Pancreas (tissue), 10 donors: Measurements from ENCODE around the gene CALR. TPM values are rescaled to one million over a fixed set of nuclear protein-coding genes. Genes with fewer than 3 reads are reported as not detected.

Experiments used
- ATAC-seq, 4 donors: fragments of 200-7000 bp; cut with Tn5 transposase; one replicate each; pipeline versions ENCODE4 v1.8.0 to v1.9.1; 2020; ENCODE audit warnings: mild to moderate bottlenecking in 4 of 4, moderate library complexity in 4 of 4
- DNase-seq, 6 donors: peaks; one replicate each; pipeline ENCODE4 v3.0.0-alpha.2; 2020
- FAIRE-seq: peaks from 2 replicates; lab custom pipeline; 2012; peaks lifted over from hg19 to GRCh38; lab: Jason Lieb, UNC
- H3K27ac ChIP-seq, 4 donors: fragments of 200-600 bp; sonication (generic); 1 replicate in 3 of 4; 2 replicates in 1 of 4; pipeline versions ENCODE4 v1.5.0 to v1.8.0; 2020
- H3K27me3 ChIP-seq, 4 donors: fragments of 200-600 bp; one replicate each; pipeline ENCODE4 v1.8.0; 2021
- H3K36me3 ChIP-seq, 3 donors: fragments of 200-600 bp; sonication (generic) in 1 of 3; one replicate each; pipeline versions ENCODE4 v1.5.0 to v1.8.0; 2020 to 2021
- H3K4me1 ChIP-seq, 3 donors: fragments of 200-600 bp; one replicate each; pipeline ENCODE4 v1.8.0; 2021
- H3K4me3 ChIP-seq, 4 donors: fragments of 200-600 bp; sonication (generic) in 2 of 4; one replicate each; pipeline versions ENCODE4 v1.5.0 to v1.8.0; 2020 to 2021
- H3K9me3 ChIP-seq, 4 donors: fragments of 200-600 bp; one replicate each; pipeline ENCODE4 v1.8.0; 2021
- WGBS, 2 donors: extraction: QIAGEN DNeasy Blood & Tissue Kit; methylation state at CpG; one replicate each; pipeline ENCODE4 v1.1.7; 2013; 5-methylcytosine and 5-hydroxymethylcytosine counted together
- intact Hi-C, 3 donors: fragments of 100-400 bp; cut with DNase I; formaldehyde crosslinking; loops; one replicate each; pipeline versions ENCODE4 v1.11.1 to v1.14.2; 2022
- polyA plus RNA-seq, 2 donors: library from polyadenylated mRNA; stranded (reverse); fragments of 200-250 nt; gene quantifications; one replicate each; pipeline ENCODE4 v1.2.3, GENCODE V29; 2013
- total RNA-seq, 6 donors: library from RNA; stranded (reverse); fragmentation: NEBNext Ultra II Directional in 4 of 6; extraction: Animal tissue kit (Norgen Biotek cat#: 25700) in 4 of 6; gene quantifications; one replicate each; pipeline versions ENCODE4 v1.2.1 to v1.2.4, GENCODE V29; 2021 to 2023
- TF ChIP-seq, protein P1 (sequence below), 4 donors: fragments of 200-600 bp; sonication (generic) in 3 of 4; IDR thresholded peaks; one replicate each; pipeline versions ENCODE4 v1.5.0 to v1.8.0; 2021; ENCODE audit warnings: antibody characterized with exemption in 4 of 4
- donor health status: healthy with polysubstance abuse.
- donor health status: DM: no; HTN: no; CAD: no; lungs with moderate emphysema.
- donor health status: DM: no; HTN: no; CAD: no.
- donor health status: control.
- donor health status: control.
- donor health status: Bipolar disorder and iron deficiency.
- donor health status: DM: yes; HTN: yes; CAD: no.
- donor health status: DM: no; HTN: no; CAD: no.
- donor health status: DM: no; HTN: no; CAD: no.
- donor health status: DM: yes; HTN: yes; CAD: no.

The CALR gene
- total and polyA plus RNA-seq, 8 donors, result 132 to 681 (median 305) TPM

DNA sequence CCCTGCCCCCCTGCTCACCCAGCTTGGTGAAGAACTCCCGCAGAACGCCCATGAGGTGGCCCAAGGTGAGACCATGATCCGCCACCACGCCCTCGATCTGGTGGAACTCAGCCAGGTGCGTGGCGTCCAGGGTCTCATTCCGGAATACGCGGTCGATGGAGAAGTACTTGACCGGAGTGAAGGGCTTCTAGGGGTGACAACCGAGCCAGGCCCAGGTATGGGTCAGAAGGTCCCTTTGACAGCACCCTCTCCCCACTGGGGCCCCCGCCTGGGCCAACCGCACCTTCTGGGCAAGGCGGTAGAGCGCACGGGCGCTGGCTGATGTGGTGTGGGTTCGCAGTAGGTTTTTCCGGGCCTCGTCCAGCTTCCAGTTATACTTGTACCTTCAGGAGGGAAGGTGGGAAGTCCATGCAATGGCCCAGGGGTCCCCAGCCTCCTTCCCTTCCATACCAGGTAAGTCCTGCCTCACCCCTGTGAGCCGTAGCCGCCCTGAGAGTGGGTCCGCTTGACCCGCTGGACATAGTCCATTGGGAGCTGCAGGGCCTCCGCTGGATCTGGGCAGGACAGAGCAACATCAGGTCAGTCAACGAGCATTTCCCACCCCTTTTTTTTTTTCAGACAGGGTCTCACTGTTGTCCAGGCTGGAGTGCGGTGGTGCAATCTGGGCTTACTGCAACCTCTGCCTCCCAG is 13.6 kb upstream of the CALR start:
- FAIRE-seq (no peak), ATAC-seq (no peak), DNase-seq (no peak)
- 94 to 96% methylated on average over 27 to 29 of the region's 29 CpGs for WGBS, 2 donors
- no peaks in the 10 kb centered on the region for H3K4me1 ChIP-seq
- H3K4me3 ChIP-seq, result no peak overlapping the region
- intact Hi-C loops, result no loop called here
- TF ChIP-seq, protein P1, sequence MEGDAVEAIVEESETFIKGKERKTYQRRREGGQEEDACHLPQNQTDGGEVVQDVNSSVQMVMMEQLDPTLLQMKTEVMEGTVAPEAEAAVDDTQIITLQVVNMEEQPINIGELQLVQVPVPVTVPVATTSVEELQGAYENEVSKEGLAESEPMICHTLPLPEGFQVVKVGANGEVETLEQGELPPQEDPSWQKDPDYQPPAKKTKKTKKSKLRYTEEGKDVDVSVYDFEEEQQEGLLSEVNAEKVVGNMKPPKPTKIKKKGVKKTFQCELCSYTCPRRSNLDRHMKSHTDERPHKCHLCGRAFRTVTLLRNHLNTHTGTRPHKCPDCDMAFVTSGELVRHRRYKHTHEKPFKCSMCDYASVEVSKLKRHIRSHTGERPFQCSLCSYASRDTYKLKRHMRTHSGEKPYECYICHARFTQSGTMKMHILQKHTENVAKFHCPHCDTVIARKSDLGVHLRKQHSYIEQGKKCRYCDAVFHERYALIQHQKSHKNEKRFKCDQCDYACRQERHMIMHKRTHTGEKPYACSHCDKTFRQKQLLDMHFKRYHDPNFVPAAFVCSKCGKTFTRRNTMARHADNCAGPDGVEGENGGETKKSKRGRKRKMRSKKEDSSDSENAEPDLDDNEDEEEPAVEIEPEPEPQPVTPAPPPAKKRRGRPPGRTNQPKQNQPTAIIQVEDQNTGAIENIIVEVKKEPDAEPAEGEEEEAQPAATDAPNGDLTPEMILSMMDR (IDR thresholded peaks at IDR 0.05), result no peak
- H3K36me3 ChIP-seq, result peaks cover 9 to 53% (median 52%) of the 10 kb centered on the region in 3 donors
- no peaks in the 10 kb centered on the region for H3K9me3 ChIP-seq
- no peaks in the 10 kb centered on the region for H3K27me3 ChIP-seq
- H3K27ac ChIP-seq, result no peak overlapping the region

DNA sequence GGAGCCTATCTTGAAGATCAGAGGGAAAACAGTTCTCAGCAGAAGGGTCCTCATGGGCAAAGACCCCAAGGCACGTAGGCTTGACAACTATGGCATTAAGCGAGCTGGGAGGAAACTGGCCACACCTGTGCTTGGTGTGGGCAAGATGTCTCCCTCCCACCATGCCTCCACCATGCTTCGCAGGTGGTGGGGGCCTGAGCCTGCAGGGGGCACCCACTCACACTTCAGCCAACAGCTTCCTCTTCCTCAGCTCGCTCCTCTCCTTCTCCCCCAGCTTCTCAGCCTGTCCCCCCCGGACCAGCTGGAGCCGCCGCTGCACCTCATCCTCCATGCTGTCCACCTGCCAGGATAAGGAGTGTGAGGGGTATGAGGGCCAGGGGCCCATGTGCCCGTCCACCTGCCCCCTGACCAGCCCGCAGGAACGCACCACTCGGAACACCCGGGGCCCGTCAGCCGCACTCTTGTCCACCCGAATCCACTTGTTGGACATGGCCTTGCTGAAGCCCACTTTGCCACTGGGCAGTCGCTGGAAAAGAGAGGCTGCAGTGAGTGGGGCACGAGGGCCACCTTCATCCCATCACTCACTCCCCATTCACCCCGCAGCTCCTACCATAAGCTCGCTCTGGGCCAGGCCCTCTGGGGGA is 8.3 kb upstream of the CALR start:
- Histone ChIP-seq H3K9me3 (no peaks in the 10 kb centered on the region), H3K27ac (no peak overlapping the region), H3K27me3 (no peaks in the 10 kb centered on the region), H3K4me1 (peaks cover 0 to 8% (median 4%) of the 10 kb centered on the region in 3 donors), H3K4me3 (no peak overlapping the region), H3K36me3 (peaks cover 4 to 37% (median 24%) of the 10 kb centered on the region in 3 donors)
- FAIRE-seq, result no peak
- intact Hi-C loops, result no loop called here
- peak in 1 of 6 donors; percentile 2 for DNase-seq
- WGBS, 2 donors, result 93 to 94% methylated on average over 19 of the region's 19 CpGs
- ATAC-seq, result no peak
- TF ChIP-seq, protein P1 (IDR thresholded peaks at IDR 0.05), result no peak

DNA sequence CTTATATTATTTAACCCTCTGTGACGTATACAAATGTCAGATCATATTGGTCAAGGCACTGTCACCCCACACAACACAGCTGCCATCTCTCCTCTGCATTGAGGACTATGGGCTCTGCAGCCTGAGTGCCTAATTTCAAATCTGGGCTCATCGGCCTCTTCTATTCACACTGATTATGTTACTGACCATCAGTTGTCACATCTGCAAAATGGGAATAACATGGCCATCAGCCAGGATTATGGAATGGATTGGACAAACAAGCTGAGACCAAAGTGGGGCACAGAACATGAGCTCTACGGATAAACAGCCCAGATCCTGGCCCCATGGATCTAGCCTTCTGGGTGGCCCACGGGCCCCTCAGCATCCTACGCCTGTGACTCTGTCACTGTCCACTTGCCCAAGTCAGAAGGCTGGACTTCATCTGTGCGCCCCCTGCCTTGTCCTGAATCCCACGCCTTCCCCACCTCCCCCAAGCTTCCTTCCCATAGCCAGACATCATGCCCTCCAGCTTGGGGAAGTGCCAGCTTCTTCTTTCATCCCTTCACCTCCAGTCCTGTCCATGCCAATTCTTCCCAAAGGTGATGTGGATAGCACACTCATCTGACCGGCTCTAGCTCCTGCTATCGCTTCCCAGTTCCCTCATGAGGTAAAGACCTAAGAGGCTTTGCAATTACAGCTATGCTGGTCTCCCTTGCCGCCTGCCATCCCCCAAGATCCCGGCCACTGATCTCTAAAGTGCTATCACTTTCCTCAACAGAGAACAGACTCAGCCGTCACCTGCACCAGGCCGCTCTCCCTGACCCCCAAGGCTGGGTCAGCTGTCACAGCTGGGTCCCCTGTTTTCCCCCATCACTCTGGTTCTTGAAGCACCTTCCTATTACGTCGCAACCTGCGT is 5.8 kb upstream of the CALR start:
- no peak for FAIRE-seq
- intact Hi-C loops, result no loop called here
- H3K27me3 ChIP-seq, result no peaks in the 10 kb centered on the region
- peak in 3 of 4 donors; percentile 2 to 5 (median 3) for ATAC-seq
- H3K4me3 ChIP-seq, result peak overlapping the region; percentile 60 to 85 (median 78)
- peak in 1 of 6 donors; percentile 11 for DNase-seq
- H3K9me3 ChIP-seq, result no peaks in the 10 kb centered on the region
- TF ChIP-seq, protein P1 (IDR thresholded peaks at IDR 0.05), result no peak
- WGBS, 2 donors, result 19 to 22% methylated on average over 16 of the region's 16 CpGs
- H3K27ac ChIP-seq, result peak overlapping the region in 3 of 4 donors; percentile 40 to 65 (median 59)
- H3K4me1 ChIP-seq, result peaks cover 3 to 11% (median 7%) of the 10 kb centered on the region in 3 donors
- H3K36me3 ChIP-seq, result peaks cover 0 to 16% (median 8%) of the 10 kb centered on the region in 3 donors

DNA sequence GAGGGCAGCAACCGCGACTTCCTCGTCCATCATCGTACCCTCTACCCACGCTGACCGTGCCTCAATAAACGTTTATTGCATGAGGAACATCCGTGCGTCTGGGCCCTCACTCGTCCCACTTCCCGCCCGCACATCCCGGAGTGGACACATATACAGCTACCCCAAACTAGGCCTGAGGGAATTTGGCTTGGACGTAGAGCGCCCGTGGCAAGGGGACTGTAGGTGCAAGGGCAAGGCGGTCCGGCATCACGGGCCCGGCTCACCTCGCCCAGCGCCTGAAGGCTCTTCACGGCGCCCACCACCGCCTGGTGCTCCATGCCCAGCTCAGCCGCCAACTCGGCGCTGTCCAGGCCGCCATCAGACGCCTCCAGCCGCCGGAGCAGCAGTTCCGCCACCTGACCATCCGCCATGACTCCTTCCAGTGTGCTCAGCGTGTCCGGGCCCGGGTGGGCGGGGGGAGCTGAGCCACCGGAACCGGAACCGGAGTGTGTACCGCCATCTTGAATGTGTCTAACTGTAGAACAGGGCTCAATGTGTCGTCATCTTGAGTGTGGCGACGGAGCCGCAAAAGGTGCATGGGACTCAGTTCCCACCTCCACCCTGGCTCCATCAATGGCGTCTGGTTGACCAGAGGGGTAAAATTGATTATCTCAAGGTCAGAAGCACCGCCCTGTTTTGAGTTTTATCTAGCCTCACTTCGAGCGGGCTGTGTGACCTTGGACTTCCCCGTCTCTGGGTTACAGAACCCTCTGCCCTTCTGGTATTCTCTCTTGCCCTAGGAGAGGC is 4.9 kb upstream of the CALR start, which contains the start of gene FARSA:
Gene FARSA, minus strand, starts transcription at position 425 of the 786 bp plus-strand sequence. Its CDS starts 15 bp downstream, at position 410.
- TF ChIP-seq, protein P1 (IDR thresholded peaks at IDR 0.05), result no peak

More for the DNA sequence above, 4.9 kb upstream of the CALR start, which contains the start of gene FARSA:
- ATAC-seq, result peak; percentile 78 to 86 (median 82)
- H3K4me1 ChIP-seq, result peaks cover 5 to 15% (median 7%) of the 10 kb centered on the region in 3 donors
- no peaks in the 10 kb centered on the region for H3K27me3 ChIP-seq
- peak within 1 kb of the TSS; percentile 40 to 65 (median 58) for H3K27ac ChIP-seq
- H3K36me3 ChIP-seq, result peaks cover 0 to 13% (median 1%) of the 10 kb centered on the region in 3 donors
- DNase-seq, result peak; percentile 87 to 95 (median 92)
- no peak for FAIRE-seq
- intact Hi-C loops, result no loop called here
- H3K9me3 ChIP-seq, result no peaks in the 10 kb centered on the region
- H3K4me3 ChIP-seq, result peak within 1 kb of the TSS; percentile 60 to 85 (median 78)
- 1% methylated on average over 49 to 51 of the region's 51 CpGs for WGBS, 2 donors
